HL-60 (cell line): ENCODE results near the gene BPTF.
"Not testable (repeated sequence)": the region's sequence is repeated elsewhere in the genome, so short reads cannot be mapped to it uniquely, and the experiment has no call there.

Experiments used
- DNase-seq, 2 experiments: peaks; one replicate each; pipeline ENCODE4 v3.0.0-alpha.2; 2010 to 2020; ENCODE audit warnings: low read depth in 1 of 2, low spot score in 1 of 2
- H3K27ac ChIP-seq: fragments of 250-450 bp; sonication (Bioruptor Pico); replicated peaks from 2 replicates; pipeline ENCODE4 v1.5.1; 2020; ENCODE audit warnings: mild to moderate bottlenecking, moderate library complexity
- H3K27me3 ChIP-seq: fragments of 250-450 bp; sonication (Bioruptor Pico); 2 replicates; pipeline ENCODE4 v1.5.1; 2021; ENCODE audit warnings: mild to moderate bottlenecking, moderate library complexity; ENCODE audit not compliant: insufficient read depth, poor library complexity, severe bottlenecking
- H3K4me3 ChIP-seq: replicated peaks from 2 replicates; pipeline ENCODE4 v1.5.1; 2011; ENCODE audit warnings: mild to moderate bottlenecking, control low read depth, low read length; ENCODE audit not compliant: insufficient read depth
- CTCF ChIP-seq: IDR thresholded peaks from one replicate; pipeline ENCODE4 v1.5.1; 2011; ENCODE audit warnings: low read length, control low read depth, inconsistent platforms; ENCODE audit not compliant: insufficient read depth
- GABPA ChIP-seq: IDR thresholded peaks from 2 replicates; pipeline ENCODE4 v1.6.1; 2012; ENCODE audit warnings: low read depth
- POLR2AphosphoS5 ChIP-seq: IDR thresholded peaks from 2 replicates; pipeline ENCODE4 v1.6.1; 2012; ENCODE audit warnings: low read depth
- SPI1 ChIP-seq: IDR thresholded peaks from 2 replicates; pipeline ENCODE4 v1.6.1; 2012; ENCODE audit warnings: low read depth, mild to moderate bottlenecking, borderline replicate concordance
- TF ChIP-seq, protein P1 (sequence below): IDR thresholded peaks from 2 replicates; pipeline ENCODE4 v1.6.1; 2012; ENCODE audit warnings: low read depth; ENCODE audit not compliant: insufficient replicate concordance

Gene BPTF

DNA sequence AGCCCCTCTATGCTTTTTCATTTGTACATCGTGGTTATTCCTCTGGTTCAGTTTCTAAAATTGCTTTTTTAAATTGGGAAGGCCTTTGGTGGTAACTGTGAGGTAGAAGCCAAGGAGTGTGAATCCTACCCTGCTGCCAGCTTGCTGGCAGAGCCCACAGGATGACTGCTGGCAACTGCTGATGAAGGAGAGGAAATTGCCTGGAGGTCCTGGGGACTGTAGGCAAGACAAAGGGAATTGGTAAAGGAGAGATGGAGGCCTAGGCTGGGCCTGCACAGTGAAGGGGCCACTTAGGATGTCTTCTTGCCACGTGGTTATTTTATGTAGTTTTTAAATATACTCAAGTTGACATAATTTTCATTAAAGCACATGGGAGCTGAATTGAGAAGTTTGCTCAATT is 155.2 kb downstream of the BPTF start:
- H3K27me3 ChIP-seq: no peaks in the 10 kb centered on the region
- TF ChIP-seq GABPA (no peak), POLR2AphosphoS5 (no peak), CTCF (no peak), SPI1 (no peak)
- TF ChIP-seq, protein P1, sequence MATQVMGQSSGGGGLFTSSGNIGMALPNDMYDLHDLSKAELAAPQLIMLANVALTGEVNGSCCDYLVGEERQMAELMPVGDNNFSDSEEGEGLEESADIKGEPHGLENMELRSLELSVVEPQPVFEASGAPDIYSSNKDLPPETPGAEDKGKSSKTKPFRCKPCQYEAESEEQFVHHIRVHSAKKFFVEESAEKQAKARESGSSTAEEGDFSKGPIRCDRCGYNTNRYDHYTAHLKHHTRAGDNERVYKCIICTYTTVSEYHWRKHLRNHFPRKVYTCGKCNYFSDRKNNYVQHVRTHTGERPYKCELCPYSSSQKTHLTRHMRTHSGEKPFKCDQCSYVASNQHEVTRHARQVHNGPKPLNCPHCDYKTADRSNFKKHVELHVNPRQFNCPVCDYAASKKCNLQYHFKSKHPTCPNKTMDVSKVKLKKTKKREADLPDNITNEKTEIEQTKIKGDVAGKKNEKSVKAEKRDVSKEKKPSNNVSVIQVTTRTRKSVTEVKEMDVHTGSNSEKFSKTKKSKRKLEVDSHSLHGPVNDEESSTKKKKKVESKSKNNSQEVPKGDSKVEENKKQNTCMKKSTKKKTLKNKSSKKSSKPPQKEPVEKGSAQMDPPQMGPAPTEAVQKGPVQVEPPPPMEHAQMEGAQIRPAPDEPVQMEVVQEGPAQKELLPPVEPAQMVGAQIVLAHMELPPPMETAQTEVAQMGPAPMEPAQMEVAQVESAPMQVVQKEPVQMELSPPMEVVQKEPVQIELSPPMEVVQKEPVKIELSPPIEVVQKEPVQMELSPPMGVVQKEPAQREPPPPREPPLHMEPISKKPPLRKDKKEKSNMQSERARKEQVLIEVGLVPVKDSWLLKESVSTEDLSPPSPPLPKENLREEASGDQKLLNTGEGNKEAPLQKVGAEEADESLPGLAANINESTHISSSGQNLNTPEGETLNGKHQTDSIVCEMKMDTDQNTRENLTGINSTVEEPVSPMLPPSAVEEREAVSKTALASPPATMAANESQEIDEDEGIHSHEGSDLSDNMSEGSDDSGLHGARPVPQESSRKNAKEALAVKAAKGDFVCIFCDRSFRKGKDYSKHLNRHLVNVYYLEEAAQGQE: no peak
- no peak overlapping the region for H3K27ac ChIP-seq
- DNase-seq: no peak
- H3K4me3 ChIP-seq: no peak overlapping the region

DNA sequence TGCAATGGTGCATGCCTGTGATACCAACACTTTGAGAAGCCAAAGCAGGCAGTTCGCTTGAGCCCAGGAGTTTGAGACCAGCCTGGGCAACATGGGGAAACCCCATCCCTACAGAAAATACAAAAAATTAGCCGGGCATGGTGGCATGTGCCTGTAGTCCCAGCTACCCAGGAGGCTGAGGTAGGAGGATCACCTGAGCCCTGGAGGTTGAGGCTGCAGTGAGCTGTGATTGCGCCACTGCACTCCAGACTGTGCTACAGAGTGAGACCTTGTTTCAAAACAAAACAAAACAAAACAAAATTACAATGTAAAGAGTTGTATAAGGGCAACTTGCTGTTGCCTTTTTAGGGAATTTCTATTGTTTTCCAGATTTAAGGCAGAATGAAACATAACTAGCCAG is 155.6 kb downstream of the BPTF start:
- not testable (repeated sequence) for DNase-seq, H3K27me3 ChIP-seq, H3K4me3 ChIP-seq, H3K27ac ChIP-seq

DNA sequence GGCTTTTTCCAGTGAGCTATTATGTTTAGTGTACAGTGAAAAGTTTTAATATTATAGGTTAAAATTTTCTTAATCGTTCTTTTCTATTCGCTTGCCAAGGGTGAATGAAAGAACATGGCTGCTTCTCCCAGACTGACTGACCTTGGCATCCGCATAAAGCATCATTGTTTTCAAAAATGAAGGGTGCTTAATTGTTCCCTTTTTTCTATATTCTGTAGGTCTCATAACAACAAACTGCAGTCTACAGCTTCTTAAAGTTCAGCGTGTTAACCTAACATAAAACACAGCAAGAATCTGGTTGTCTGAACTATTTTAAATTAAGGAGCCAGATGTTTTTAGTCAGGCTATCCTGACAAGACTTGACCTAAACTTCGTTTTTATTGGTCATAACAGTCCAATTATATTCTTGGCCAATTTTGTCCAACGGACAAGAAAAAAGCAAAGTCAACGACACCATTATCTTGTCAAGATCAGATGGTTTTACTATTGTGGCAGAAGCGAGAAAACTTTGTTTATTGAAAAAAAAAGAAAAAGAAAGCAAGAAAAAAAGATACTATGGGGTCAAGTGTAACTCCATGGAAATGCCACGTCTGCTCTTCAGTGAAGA is 156.8 kb downstream of the BPTF start:
- Histone ChIP-seq H3K27ac (no peak overlapping the region), H3K27me3 (no peaks in the 10 kb centered on the region), H3K4me3 (no peak overlapping the region)
- TF ChIP-seq CTCF (no peak), POLR2AphosphoS5 (no peak), SPI1 (no peak), GABPA (no peak)
- TF ChIP-seq, protein P1: no peak
- DNase-seq: no peak

DNA sequence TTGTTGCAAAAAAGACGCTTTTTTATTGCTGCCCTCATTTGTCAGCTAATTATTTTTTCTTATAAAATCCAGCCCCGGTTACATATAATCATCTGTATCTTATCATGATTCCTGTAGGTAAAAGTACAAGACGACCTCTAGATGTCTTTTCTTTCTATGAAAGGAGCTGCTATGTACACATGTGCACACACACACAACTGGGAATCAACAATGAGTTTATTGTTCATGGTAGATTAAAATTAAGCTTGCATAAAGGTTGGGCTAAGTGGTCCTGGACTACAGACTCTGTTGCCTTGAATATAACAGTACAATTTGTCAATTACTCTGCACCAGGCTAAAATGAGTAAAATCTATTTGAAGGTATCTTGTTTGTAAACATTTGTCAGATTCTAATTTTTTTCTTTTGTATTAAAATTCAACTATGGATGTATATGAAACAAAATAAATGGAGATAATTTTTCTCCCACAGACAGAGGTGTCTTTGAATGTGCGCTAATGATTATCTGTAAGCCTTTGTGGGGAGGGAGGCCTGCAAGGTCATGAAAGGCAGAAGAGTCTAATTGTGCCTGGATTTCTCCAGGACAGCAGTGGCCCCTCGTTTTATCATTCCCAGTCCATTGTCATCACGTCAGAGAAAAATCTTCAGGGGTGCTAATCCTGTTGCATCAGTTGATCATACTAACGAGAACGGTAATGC is 157.5 kb downstream of the BPTF start:
- H3K27ac ChIP-seq: no peak overlapping the region

More for the DNA sequence above, 157.5 kb downstream of the BPTF start:
- Histone ChIP-seq H3K4me3 (no peak overlapping the region), H3K27me3 (no peaks in the 10 kb centered on the region)
- DNase-seq: no peak
- TF ChIP-seq, protein P1: no peak
- TF ChIP-seq SPI1 (no peak), CTCF (no peak), GABPA (no peak), POLR2AphosphoS5 (no peak)
